CD4-positive, alpha-beta T cell treated with Interleukin-12 subunit alpha and Interleukin-12 subunit beta, for 1 hour (primary cell): ENCODE results near the gene DNAH14.
"Not testable (repeated sequence)": the region's sequence is repeated elsewhere in the genome, so short reads cannot be mapped to it uniquely, and the experiment has no call there.

Experiments
- DNase-seq: peaks from one replicate; pipeline ENCODE4 v3.0.0-alpha.2; 2020

The DNAH14 gene

DNA sequence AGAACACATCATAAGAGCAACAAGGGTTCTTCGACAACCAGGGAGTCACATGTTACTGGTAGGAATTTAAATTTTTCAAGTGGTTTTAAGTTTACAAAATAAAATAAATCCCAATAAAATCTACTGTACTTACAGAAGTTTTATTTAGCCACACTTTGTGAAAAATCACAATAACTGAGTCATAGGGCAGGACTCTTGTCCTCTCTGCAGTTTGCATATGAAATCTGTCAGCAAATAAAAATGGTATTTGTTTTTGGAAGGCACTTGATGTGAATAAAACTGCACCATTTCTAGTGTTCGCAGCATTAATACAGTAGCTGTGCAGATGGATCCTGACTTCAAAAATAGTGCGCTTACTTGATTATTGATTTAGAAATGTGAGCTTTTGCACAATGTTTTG is 348.0 kb downstream of the DNAH14 start:
- no peak for DNase-seq

DNA sequence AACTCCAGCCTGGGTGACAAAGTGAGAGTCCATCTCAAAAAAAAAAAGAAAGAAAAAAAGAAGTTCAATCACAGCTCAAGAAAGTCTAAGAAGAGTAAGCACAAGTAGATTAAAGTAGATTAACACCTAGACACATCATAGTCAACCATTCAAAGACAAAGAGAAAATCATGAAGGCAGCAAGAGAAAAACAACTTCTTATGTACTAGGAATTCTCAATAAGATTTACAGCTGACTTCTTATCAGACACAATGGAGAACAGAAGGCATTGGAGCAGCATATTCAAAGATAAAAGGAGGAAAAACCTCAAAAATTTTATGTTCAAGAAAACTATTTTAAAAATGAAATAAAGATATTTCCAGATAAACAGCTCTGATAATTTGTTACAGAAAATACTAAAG is 351.1 kb downstream of the DNAH14 start:
- DNase-seq: no peak

DNA sequence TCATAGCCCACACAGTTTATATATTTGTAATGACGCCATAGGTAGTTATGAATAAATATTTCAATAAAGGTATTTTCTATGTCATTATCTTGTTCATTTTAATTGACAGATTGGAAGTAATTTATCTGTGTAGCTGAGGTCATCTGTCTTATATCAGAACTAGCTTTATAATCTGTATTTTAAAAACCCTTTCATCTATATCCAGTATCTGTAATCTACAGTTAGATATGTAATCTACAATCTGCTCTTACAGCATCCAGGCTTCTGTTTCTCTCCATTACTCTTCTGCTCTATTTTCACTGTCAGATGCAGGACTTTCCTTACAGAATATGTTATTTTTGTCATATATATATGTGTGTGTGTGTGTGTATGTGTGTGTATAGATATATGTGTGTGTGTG is 360.8 kb downstream of the DNAH14 start:
- no peak for DNase-seq

DNA sequence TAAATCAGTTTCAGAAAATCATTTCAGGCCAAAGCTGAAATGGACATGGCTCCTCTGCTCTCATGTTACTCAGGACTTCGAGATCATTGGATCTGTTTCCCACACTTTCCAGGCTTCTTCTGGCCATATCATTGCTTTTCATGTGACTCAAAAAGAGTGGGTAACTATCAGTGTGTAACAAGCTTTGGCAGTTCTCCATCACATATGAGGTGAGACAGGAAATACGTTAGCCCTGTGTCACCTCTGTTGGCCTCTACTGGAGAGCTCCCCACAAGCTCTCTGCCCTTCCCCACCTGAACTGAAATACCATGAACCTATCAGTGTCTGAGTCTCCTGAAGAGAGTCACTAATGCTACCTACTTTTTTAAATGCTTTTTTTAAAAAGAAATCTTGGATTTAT is 370.1 kb downstream of the DNAH14 start:
- no peak for DNase-seq

DNA sequence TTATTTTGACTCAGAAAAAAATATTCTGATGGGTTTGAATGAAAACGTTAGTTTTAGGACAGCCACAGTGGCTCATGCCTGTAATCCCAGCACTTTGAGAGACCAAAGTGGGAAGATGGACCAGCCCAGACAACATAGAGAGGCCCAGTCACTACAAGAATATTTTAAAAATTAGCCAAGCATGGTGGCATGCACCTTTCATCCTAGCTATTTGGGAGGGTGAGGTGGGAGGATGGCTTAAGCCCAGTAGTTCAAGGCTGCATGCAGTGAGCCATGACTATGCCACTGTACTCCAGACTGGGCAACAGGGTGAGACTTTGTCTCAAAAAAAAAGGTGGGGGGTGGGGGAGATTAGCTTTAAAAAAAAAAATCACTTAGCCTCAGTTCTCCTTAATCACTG is 370.9 kb downstream of the DNAH14 start:
- DNase-seq: no peak

DNA sequence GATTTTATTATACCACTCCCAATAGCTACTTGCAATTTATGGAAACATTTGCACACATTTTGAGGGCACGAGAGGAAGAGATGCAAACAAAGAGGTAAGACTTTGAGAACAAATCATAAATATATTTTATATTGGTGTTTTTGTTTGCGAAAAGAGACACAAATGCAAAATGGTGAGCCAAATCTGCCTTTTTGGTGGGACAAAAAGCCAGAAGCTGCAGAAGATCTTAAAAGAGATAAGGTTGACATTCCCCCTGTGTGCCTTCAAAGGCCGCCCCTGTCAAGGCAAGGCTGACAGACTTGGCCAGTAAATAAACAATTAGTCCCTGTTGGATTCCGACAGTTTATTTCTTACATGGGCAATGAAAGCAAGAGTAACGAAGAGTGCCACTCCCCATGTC is 375.5 kb downstream of the DNAH14 start:
- DNase-seq: no peak

DNA sequence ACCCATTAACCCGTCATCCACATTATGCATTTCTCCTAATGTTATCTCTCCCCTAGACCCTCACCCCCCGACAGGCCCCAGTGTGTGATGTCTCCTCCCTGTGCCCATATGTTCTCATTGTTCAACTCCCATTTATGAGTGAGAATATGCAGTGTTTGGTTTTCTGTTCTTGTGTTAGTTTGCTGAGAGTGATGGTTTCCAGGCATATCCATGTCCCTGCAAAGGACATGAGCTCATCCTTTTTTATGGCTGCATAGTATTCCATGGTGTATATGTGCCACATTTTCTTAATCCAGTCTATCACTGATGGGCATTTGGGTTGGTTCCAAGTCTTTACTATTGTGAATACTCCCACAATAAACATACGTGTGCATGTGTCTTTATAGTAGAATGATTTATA is 381.1 kb downstream of the DNAH14 start:
- not testable (repeated sequence) for DNase-seq

DNA sequence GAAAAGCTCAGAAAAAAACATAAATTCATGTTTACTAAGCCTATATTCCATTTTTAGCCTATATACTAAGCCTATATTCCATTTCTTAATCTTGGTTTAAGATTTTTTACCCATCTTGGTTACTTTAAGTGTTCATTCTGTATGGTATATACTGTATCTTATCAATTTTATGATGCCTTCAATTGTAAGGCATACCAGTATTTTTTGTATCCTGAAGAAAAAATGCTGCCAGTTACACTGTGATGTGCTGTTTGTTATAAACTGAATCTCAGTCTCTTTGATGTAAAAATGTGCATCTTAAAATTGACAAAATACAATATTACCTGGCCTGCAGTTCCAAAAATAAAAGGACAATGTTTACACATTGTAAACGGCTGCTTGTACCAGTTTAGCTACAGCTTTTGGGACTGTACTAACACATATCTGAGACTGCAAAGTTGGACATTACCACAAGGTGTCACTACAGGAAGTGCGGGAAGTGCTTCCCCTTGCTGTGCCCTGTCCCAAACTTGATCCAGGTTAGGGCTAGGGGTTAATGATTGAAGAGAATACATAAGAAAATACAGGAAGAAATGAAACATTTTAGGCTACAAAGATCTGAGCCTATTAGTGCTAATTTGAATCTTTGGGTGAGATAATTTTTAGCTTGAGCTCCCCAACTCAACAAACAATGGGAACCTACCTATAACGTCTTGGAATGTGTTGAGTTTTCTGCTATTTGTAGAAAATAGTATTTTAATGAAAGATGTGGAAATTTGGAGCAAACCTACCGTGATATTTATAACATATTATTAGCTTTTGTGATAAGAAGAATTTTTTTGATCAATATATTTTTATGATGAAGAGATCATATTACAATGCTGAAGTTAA is 389.5 kb downstream of the DNAH14 start:
- peak; percentile 35 for DNase-seq

DNA sequence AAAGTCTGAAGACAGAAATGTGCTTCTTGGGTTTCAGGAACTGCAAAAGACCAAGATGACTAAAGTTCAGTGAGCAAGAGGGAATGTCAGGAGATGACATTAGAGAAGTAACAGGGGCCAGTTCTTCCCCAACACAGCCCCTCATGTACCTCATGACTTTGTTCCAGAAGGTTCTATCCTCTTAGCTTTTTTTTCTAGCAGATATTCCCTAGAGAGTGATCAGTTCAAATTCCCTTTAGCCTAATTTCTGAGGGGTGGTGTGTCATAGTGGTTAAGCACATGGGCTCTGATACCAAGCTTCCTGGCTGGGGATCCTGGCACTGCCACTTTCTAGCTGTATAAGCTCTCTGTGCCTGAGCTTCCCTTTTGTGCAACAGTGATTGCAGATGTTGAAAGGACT is 390.4 kb downstream of the DNAH14 start:
- no peak for DNase-seq

DNA sequence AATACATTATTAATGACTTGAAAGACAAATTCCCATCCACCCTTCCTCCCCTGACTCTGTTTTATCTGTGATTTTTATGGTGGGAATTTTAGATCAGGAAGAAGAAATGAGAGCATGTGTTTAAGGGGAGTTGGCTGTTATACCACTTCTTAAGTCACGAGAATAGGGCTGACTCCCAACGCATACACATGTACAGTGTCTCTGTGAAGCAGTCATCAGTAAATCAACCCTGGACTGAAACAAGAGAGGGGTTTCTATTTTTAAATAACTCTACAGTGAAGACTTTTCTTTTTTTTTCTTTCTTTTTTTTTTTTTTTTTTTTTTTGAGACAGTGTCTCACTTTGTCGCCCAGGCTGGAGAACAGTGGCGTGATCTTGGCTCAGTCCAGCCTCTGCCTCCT is 392.3 kb downstream of the DNAH14 start:
- DNase-seq: no peak

DNA sequence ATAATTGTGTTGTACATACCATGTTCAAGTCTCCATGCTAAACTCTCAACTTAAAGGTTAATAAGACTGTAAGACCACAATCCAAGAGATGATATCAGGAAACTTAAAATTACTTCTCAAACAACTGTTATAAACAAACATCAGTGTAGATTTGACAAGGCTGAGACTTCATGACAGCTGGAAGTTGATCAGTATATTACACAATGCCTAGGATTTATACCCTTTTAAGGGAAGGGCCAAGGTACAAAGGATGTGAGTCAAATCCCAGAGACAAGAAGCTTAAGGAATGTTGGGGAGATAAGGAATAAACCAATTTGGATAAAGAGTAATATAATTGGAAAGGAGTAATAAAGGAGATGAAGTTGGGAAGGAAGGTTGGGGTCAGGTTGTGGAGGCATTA is 399.6 kb downstream of the DNAH14 start:
- no peak for DNase-seq

DNA sequence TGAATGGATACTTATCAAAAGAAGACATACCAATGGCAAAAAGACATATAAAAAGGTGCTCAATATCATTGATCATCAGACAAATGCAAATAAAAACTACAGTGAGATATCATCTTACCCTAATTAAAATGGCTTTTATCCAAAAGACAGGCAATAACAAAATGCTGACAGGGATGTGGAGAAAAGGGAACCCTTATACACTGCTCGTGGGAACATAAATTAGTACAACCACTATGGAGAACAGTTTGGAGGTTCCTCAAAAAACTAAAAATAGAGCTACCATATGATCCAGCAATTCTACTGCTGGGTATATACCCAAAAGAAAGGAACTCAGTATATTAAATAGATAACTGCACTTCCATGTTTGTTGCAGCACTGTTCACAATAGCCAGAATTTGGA is 400.5 kb downstream of the DNAH14 start:
- not testable (repeated sequence) for DNase-seq

DNA sequence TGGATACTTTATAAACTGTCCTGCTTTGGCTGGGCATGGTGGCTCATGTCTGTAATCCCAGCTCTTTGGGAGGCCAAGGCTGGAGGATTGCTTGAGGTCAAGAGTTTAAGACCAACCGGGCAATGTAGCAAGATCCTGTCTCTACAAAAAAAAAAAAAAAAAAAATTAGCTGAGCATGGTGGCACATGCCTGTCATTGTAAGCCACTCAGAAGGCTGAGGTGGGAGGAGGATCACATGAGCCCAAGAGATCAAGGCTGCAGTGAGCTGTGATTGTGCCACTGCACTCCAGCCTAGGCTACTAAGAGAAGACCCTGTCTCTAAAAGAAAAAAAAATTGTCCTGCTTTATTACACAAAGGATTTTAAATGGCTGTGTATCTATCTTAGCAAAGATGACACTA is 403.2 kb downstream of the DNAH14 start:
- no peak for DNase-seq

DNA sequence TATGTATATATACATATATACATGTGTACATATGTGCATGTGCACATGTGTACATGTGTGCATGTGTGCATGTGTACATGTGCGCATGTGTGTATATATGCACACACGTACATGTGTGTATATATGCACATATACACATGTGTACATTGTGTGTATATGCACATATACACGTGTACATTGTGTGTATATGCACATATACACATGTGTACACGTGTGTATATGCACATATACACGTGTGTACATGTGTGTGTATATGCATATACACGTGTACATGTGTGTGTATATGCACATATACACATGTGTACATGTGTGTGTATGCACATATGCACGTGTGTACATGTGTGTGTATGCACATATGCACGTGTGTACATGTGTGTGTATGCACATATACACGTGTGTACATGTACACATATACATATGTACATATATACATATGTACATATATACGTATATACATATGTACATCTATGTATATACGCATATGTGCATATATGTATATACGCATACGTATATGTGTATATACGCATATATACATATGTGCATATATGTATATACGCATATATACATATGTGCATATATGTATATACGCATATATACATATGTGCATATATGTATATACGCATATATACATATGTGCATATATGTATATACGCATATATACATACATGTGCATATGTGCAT is 405.8 kb downstream of the DNAH14 start:
- DNase-seq: not testable (repeated sequence)

DNA sequence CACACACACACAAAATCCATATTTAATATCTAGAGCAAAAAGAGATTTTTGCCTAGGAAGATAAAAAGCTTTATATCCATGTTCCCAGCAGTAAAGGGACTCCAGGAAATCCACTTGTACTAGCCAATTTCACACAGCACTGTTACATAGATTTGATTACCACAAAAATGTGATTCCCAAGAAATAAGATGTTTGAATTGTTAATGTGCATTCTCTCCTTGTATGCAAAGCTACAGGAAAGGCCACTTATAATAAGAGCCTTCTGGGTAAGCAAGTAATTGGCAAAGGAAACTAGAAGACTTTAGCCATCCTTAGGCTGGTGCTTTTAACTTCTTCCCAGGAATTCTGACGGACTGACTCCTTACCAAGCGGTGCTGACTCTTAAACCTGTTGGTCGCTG is 409.1 kb downstream of the DNAH14 start:
- no peak for DNase-seq

DNA sequence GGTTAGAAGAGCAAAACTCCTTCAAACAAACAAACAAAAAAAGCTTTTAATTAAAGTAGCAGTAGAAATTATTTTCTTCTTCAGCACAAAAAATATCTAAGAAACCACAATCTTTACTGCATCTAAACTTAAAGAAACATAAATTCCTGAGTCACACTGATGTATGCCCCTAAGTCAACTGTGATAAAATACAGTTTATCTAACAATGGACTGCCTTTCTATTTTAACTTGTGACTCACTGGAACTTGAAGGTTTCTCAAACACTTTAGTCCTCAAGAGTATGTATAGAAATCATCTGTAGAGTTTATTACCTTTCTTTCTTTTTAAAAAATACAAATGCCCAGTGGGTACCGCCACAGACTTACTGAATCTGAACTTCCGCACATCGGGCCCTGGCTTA is 412.2 kb downstream of the DNAH14 start:
- DNase-seq: no peak

DNA sequence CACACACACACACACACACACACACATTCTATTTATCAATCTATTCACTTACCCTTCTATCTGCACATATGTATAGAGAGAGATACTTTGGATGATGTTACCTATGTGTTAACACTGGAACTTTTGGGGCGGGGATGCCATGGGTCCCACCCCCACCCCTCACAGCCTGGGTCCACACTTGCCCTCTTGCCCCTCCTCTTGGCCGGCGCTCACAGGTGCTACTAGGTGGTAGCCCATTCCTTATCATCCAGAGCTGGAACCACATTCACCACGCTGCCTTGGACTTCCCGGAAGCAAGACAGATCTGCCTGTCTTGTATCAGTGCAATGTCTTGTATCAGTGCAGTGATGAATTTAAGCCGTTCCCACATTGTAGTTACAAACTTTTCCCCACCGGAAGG is 413.2 kb downstream of the DNAH14 start:
- no peak for DNase-seq

DNA sequence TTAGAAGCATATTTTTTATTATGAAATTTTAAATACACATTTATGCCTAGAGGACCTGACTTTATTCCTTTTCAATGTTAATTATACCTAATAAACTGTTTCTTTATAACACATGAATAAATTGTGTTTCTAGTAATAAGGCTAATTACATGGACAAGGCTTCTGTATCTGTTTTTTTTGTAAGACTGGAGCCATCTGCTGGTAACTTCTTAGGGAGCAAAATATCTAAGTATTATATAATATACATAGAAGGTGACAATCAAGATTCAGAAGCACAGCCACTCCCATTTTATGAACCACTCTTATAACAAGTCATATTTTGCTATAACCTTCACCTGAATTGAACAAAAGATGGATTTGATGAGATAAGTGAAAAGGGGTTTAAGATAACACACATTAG is 414.1 kb downstream of the DNAH14 start:
- DNase-seq: peak; percentile 5

DNA sequence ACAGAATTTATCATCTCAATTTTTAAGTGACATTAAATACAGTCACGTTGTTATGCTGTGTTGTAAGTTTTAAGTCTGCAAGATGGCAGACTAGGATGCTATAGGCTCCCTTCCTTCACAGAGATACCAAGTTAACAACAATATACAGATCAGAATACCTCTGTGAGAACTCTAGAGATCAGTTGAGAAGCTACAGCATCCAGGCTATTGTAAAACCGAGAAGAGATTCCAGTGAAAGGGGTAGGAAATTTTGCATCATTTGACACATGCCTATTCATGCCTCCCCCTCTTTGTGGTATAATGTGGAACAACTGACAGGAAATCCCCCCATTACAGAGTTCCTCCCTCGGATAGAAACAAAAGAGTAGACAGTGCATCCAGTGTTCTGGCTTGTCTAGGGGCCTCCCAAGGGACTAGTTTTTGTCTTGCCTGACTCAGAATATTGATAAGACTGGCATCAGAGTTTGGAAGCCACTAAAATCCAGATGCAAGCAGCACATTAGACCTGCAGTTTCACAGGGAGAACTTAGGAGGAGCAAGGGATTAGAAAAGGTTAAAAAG is 417.7 kb downstream of the DNAH14 start:
- no peak for DNase-seq

DNA sequence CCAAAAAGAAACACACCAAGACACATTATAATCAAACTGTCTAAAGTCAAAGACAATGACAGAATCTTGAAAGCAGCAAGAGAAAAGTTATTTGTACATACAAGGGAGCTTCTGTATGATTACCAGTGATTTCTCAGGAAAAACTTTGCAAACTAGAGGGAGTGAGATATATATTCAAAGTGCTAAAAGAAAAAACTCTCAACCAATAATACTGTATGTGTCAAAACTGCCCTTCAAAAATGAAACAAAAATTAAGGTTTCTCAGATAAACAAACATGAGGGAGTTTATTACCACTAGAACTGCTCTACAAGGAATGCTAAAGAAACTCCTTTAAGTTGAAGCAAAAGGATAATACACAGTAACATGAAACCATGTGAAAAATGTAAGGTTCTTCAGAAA is 418.9 kb downstream of the DNAH14 start:
- no peak for DNase-seq

DNA sequence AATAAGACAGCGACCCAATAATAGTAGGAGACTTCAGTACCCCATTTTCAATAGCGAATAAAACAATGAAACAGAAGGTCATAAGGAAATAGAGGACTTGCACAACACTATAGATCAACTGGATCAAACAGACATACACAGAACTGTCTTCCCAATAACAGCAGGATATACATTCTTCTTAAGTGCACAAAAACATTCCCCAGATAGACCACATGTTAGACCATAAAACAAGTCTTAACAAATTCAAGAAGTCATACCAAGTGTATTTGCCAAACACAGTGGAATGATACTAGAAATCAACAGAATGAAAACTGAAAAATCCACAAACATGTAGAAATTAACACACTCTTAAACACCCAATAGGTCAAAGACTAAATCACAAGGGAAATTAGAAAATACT is 420.4 kb downstream of the DNAH14 start:
- no peak for DNase-seq

DNA sequence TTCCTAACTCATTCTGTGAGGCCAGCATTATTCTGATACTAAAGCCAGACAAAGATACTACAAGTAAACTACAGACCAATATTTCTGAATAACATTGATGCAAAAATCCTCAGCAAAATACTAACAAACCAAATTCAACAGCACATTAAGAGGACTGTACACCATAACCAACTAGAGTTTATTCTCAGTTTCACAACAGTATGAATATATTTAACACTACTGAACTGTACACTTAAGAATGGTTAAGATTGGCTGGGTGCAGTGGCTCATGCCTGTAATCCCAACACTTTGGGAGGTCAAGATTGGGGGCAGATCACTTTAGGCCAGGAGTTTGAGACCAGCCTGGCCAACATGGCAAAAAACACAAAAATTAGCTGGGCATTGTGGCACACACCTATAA is 421.4 kb downstream of the DNAH14 start:
- DNase-seq: no peak

DNA sequence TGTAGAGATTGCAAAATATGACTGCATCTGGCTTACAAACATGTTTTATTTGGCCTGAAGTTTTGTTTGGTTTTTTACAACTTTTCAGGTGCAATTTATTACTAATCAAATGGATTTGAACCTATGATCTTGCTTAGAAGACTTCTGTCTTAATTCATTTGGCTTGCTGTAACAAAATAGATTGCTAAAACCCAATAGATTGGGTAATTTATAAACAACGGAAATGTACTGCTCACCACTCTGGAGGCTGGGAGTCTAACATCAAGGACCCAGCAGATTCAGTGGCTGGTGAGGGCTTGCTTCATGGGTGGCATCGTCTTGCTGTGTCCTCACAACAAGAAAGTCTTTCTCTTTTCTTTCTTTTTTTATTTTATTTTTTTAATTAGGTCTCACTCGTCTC is 425.4 kb downstream of the DNAH14 start:
- DNase-seq: no peak

DNA sequence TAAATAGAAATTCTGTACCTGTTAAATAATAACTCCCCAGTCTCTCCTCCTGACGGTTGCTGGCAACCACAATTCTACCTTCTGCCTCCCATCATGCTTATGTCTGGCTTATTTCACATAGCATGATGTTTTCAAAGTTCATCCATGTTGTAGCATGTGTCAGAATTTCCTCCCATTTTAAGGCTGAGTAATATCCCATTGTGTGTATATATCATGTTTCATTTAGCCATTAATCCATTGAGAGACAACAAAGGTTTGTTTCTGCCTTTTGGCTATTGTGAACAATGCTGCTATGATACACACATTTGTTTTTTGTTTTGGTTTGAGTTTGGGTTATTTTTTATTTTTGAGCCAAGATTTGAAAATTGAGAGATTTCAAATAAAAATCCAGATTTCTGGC is 426.4 kb downstream of the DNAH14 start:
- DNase-seq: no peak
